SU-DHL-6 (cell line): ENCODE measurements around the gene LRFN3.

ENCODE experiments used
- H2AFZ ChIP-seq: fragments of 200-600 bp; sonication (generic); 2 replicates; pipeline ENCODE4 v1.6.1; 2014; ENCODE audit warnings: low read depth, mild to moderate bottlenecking, moderate library complexity, mixed read lengths, antibody characterized with exemption, low read length; ENCODE audit not compliant: severe bottlenecking
- H3F3A ChIP-seq: fragments of 200-600 bp; shearing (Covaris generic); 2 replicates; pipeline ENCODE4 v1.6.0; 2016; ENCODE audit warnings: antibody characterized with exemption, mild to moderate bottlenecking; ENCODE audit not compliant: insufficient read depth
- H3K27ac ChIP-seq: fragments of 200-600 bp; sonication (generic); 2 replicates; pipeline ENCODE4 v1.5.1; 2016; ENCODE audit warnings: low read depth, mild to moderate bottlenecking, low read length, moderate library complexity, mixed read lengths
- H3K27me3 ChIP-seq: fragments of 200-600 bp; sonication (generic), shearing (Covaris generic); 2 replicates; pipeline ENCODE4 v1.6.0; 2014; ENCODE audit warnings: mild to moderate bottlenecking, low read length
- H3K36me3 ChIP-seq: fragments of 200-600 bp; sonication (generic); 2 replicates; pipeline ENCODE4 v1.6.1; 2014; ENCODE audit warnings: mild to moderate bottlenecking, low read length, mixed read lengths
- H3K4me2 ChIP-seq: fragments of 300-600, 200-600 bp; shearing (Covaris generic), sonication (generic); 2 replicates; pipeline ENCODE4 v1.6.0; 2014; ENCODE audit warnings: low read length, low read depth, mild to moderate bottlenecking; ENCODE audit not compliant: poor library complexity, severe bottlenecking
- H3K4me3 ChIP-seq: fragments of 200-600 bp; sonication (generic); 2 replicates; pipeline ENCODE4 v1.5.1; 2014; ENCODE audit warnings: antibody characterized with exemption, low read length, mild to moderate bottlenecking, mixed read lengths; ENCODE audit not compliant: insufficient read depth, poor library complexity, severe bottlenecking
- H3K79me2 ChIP-seq: fragments of 200-600 bp; sonication (generic); 2 replicates; pipeline ENCODE4 v1.6.1; 2014; ENCODE audit warnings: mild to moderate bottlenecking, low read length, moderate library complexity; ENCODE audit not compliant: insufficient read depth
- H3K9ac ChIP-seq: fragments of 200-600 bp; sonication (generic); 2 replicates; pipeline ENCODE4 v1.7.0; 2014; ENCODE audit warnings: mild to moderate bottlenecking, low read length
- H3K9me2 ChIP-seq: fragments of 200-600 bp; sonication (generic); replicated peaks from 2 replicates; pipeline ENCODE4 v1.6.1; 2014; ENCODE audit warnings: low read length; ENCODE audit not compliant: insufficient read depth
- H3K9me3 ChIP-seq: fragments of 200-600 bp; sonication (generic); 2 replicates; pipeline ENCODE4 v1.6.1; 2014; ENCODE audit warnings: low read length, mixed read lengths; ENCODE audit not compliant: insufficient read depth
- H4K20me1 ChIP-seq: fragments of 200-600 bp; sonication (generic); 2 replicates; pipeline ENCODE4 v1.6.1; 2014; ENCODE audit warnings: low read depth, mild to moderate bottlenecking, antibody characterized with exemption, low read length, moderate library complexity, mixed read lengths
- EZH2phosphoT487 ChIP-seq: fragments of 200-600 bp; sonication (generic), shearing (Covaris generic); conservative IDR thresholded peaks from 2 replicates; pipeline ENCODE4 v1.6.1; 2018; ENCODE audit warnings: mild to moderate bottlenecking, antibody characterized with exemption, low read length, moderate library complexity, mixed read lengths
- TF ChIP-seq, protein P1 (sequence below): fragments of 200-600 bp; sonication (generic); IDR thresholded peaks from one replicate; pipeline ENCODE4 v1.5.1; 2017; ENCODE audit warnings: antibody characterized with exemption, mild to moderate bottlenecking, low read length, moderate library complexity; ENCODE audit not compliant: insufficient read depth, poor library complexity, severe bottlenecking

Gene LRFN3

GRCh38 chr19:35904311-35905068 is 31.7 kb upstream of the LRFN3 start:
- H3K9me2 ChIP-seq, result no peaks in the 10 kb centered on the region
- H2AFZ ChIP-seq, result no peak overlapping the region
- peak overlapping the region; percentile 14 for H3K27ac ChIP-seq
- H3K4me2 ChIP-seq, result no peak overlapping the region
- H3K9ac ChIP-seq, result no peak overlapping the region
- peaks cover 51% of the 10 kb centered on the region for H3F3A ChIP-seq
- no peak overlapping the region for H3K4me3 ChIP-seq
- no peaks in the 10 kb centered on the region for H3K27me3 ChIP-seq
- H3K79me2 ChIP-seq, result peaks cover under 1% of the 10 kb centered on the region; the same call in 1 of the 2 replicates
- no peaks in the 10 kb centered on the region for H3K36me3 ChIP-seq
- TF ChIP-seq, protein P1, sequence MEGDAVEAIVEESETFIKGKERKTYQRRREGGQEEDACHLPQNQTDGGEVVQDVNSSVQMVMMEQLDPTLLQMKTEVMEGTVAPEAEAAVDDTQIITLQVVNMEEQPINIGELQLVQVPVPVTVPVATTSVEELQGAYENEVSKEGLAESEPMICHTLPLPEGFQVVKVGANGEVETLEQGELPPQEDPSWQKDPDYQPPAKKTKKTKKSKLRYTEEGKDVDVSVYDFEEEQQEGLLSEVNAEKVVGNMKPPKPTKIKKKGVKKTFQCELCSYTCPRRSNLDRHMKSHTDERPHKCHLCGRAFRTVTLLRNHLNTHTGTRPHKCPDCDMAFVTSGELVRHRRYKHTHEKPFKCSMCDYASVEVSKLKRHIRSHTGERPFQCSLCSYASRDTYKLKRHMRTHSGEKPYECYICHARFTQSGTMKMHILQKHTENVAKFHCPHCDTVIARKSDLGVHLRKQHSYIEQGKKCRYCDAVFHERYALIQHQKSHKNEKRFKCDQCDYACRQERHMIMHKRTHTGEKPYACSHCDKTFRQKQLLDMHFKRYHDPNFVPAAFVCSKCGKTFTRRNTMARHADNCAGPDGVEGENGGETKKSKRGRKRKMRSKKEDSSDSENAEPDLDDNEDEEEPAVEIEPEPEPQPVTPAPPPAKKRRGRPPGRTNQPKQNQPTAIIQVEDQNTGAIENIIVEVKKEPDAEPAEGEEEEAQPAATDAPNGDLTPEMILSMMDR, result no peak
- TF ChIP-seq EZH2phosphoT487, result no peak
- H3K9me3 ChIP-seq, result no peaks in the 10 kb centered on the region
- no peaks in the 10 kb centered on the region for H4K20me1 ChIP-seq

GRCh38 chr19:35905178-35905727 is 30.9 kb upstream of the LRFN3 start:
- no peak overlapping the region for H3K4me3 ChIP-seq
- no peak overlapping the region for H2AFZ ChIP-seq
- no peaks in the 10 kb centered on the region for H3K79me2 ChIP-seq
- H4K20me1 ChIP-seq, result no peaks in the 10 kb centered on the region
- TF ChIP-seq, protein P1, result no peak
- no peak for TF ChIP-seq EZH2phosphoT487
- no peak overlapping the region for H3K9ac ChIP-seq
- H3K27me3 ChIP-seq, result no peaks in the 10 kb centered on the region
- H3K9me3 ChIP-seq, result no peaks in the 10 kb centered on the region
- peaks cover 48% of the 10 kb centered on the region for H3F3A ChIP-seq
- H3K9me2 ChIP-seq, result no peaks in the 10 kb centered on the region
- no peak overlapping the region for H3K4me2 ChIP-seq
- peak overlapping the region; percentile 14 for H3K27ac ChIP-seq
- no peaks in the 10 kb centered on the region for H3K36me3 ChIP-seq

GRCh38 chr19:35907377-35907745 is 28.8 kb upstream of the LRFN3 start:
- Histone ChIP-seq H3K36me3 (no peaks in the 10 kb centered on the region), H3K9me3 (no peaks in the 10 kb centered on the region), H3K4me2 (no peak overlapping the region), H3K79me2 (no peaks in the 10 kb centered on the region), H3K9me2 (no peaks in the 10 kb centered on the region), H3K27ac (no peak overlapping the region), H3F3A (peaks cover 32% of the 10 kb centered on the region), H3K27me3 (no peaks in the 10 kb centered on the region), H3K9ac (no peak overlapping the region), H4K20me1 (no peaks in the 10 kb centered on the region), H3K4me3 (no peak overlapping the region), H2AFZ (no peak overlapping the region)
- TF ChIP-seq, protein P1, result no peak
- TF ChIP-seq EZH2phosphoT487, result no peak
